Suppressor macrophage treated with lipopolysaccharide for 1 hour (primary cell): ENCODE results near the gene MARCHF9.
"Not testable (repeated sequence)": the region's sequence is repeated elsewhere in the genome, so short reads cannot be mapped to it uniquely, and the experiment has no call there.

Experiments used
- DNase-seq, 3 donors: peaks; one replicate each; pipeline ENCODE4 v3.0.0-alpha.2; 2020 to 2022

The MARCHF9 gene

GRCh38 chr12:57772429-57773322 is 17.8 kb downstream of the MARCHF9 start, which contains the start of gene EEF1AKMT3:
TSS of gene EEF1AKMT3 (plus strand) at chr12:57772614. CDS start at chr12:57772725, 111 bp downstream.
- peak; percentile 60 to 80 (median 64) for DNase-seq

GRCh38 chr12:57774634-57775033 is 19.7 kb downstream of the MARCHF9 start:
- not testable (repeated sequence) for DNase-seq

GRCh38 chr12:57775044-57775443 is 20.1 kb downstream of the MARCHF9 start:
- no peak for DNase-seq

GRCh38 chr12:57775563-57776246 is 20.8 kb downstream of the MARCHF9 start:
- DNase-seq = peak; percentile 63 to 69 (median 67)

- DNase-seq = no peak
Observed at GRCh38 chr12:57776247-57776587, 21.3 kb downstream of the MARCHF9 start.

- DNase-seq = no peak
Observed at GRCh38 chr12:57777367-57777766, 22.5 kb downstream of the MARCHF9 start.

- no peak for DNase-seq
Observed at GRCh38 chr12:57777911-57778310, 23.0 kb downstream of the MARCHF9 start.

GRCh38 chr12:57779736-57780135 is 24.8 kb downstream of the MARCHF9 start:
- no peak for DNase-seq

- DNase-seq = no peak
Observed at GRCh38 chr12:57780284-57780897, 25.5 kb downstream of the MARCHF9 start.

GRCh38 chr12:57781244-57781643 is 26.3 kb downstream of the MARCHF9 start:
- peak; percentile 28 to 50 (median 30) for DNase-seq

- peak in 1 of 3 donors; percentile 30 for DNase-seq
Observed at GRCh38 chr12:57781801-57782200, 26.9 kb downstream of the MARCHF9 start.

- DNase-seq = no peak
Observed at GRCh38 chr12:57782243-57782607, 27.3 kb downstream of the MARCHF9 start.

GRCh38 chr12:57782608-57783465 is 27.9 kb downstream of the MARCHF9 start, which contains the start of gene TSFM:
TSS of gene TSFM (plus strand) at chr12:57782787. CDS start at chr12:57782802, 15 bp downstream.
- peak; percentile 98 to 99 (median 99) for DNase-seq

- no peak for DNase-seq
Observed at GRCh38 chr12:57783466-57783801, 28.5 kb downstream of the MARCHF9 start.

GRCh38 chr12:57783861-57784260 is 29.0 kb downstream of the MARCHF9 start:
- no peak for DNase-seq

GRCh38 chr12:57793920-57794319 is 39.0 kb downstream of the MARCHF9 start:
- peak; percentile 60 to 89 (median 71) for DNase-seq

- DNase-seq = peak in 2 of 3 donors; percentile 14 to 52
Observed at GRCh38 chr12:57795354-57795753, 40.5 kb downstream of the MARCHF9 start.

GRCh38 chr12:57796996-57797395 is 42.1 kb downstream of the MARCHF9 start:
- DNase-seq = no peak

GRCh38 chr12:57797933-57798332 is 43.0 kb downstream of the MARCHF9 start:
- peak; percentile 57 to 80 (median 74) for DNase-seq

GRCh38 chr12:57800965-57801364 is 46.1 kb downstream of the MARCHF9 start:
- DNase-seq = no peak

- no peak for DNase-seq
Observed at GRCh38 chr12:57802607-57803006, 47.7 kb downstream of the MARCHF9 start.

- DNase-seq = peak; percentile 45 to 68 (median 52)
Observed at GRCh38 chr12:57803319-57803893, 48.5 kb downstream of the MARCHF9 start.
